Activated T-helper 2 cell treated with anti-CD3 and anti-CD28 coated beads, Interferon-gamma antibody, Interleukin-2, Interleukin-4, amounts not matched to agents 10 μg/mL and 5 μg/mL and 100 μg/mL, durations not matched to agents 14 hours and 24 hours and 36 hours (primary cell): ENCODE data around the gene SH3BP5. TPM values are rescaled to one million over a fixed set of nuclear protein-coding genes. Genes with fewer than 3 reads are reported as not detected.

Experiments
- DNase-seq: peaks from one replicate; pipeline ENCODE4 v3.0.0; 2021; ENCODE audit warnings: low spot score
- H3K27ac Mint-ChIP-seq: one replicate; pipeline ENCODE4 v1.8.0; 2021; ENCODE audit warnings: mixed read lengths
- H3K27me3 Mint-ChIP-seq: one replicate; pipeline ENCODE4 v1.8.0; 2021; ENCODE audit warnings: low read depth, mixed read lengths
- H3K36me3 Mint-ChIP-seq: one replicate; pipeline ENCODE4 v1.8.0; 2021; ENCODE audit warnings: low read depth, mixed read lengths
- H3K4me1 Mint-ChIP-seq: one replicate; pipeline ENCODE4 v1.8.0; 2021; ENCODE audit warnings: low read depth, mixed read lengths
- H3K4me3 Mint-ChIP-seq: one replicate; pipeline ENCODE4 v1.8.0; 2021; ENCODE audit warnings: low read depth, mild to moderate bottlenecking, moderate library complexity, mixed read lengths
- H3K9me3 Mint-ChIP-seq: one replicate; pipeline ENCODE4 v1.8.0; 2021; ENCODE audit warnings: mixed read lengths
- intact Hi-C: fragments of 100-400 bp; cut with micrococcal nuclease; formaldehyde crosslinking; loops from one replicate; pipeline ENCODE4 v1.15.1; 2023
- total RNA-seq: library from RNA; stranded (reverse); gene quantifications from 2 replicates; pipeline ENCODE4 v1.2.3, GENCODE V29; 2022

SH3BP5 gene
- total RNA-seq, 1 donor from 2014 or later = 15.0 TPM

GRCh38 chr3:15299036-15299435 is 33.4 kb downstream of the SH3BP5 start:
- H3K27ac Mint-ChIP-seq = no peak overlapping the region
- intact Hi-C loops = no loop called here
- H3K36me3 Mint-ChIP-seq = peaks cover 51% of the 10 kb centered on the region
- H3K4me1 Mint-ChIP-seq = peaks cover 39% of the 10 kb centered on the region
- H3K9me3 Mint-ChIP-seq = no peaks in the 10 kb centered on the region
- DNase-seq = no peak
- no peak overlapping the region for H3K4me3 Mint-ChIP-seq
- H3K27me3 Mint-ChIP-seq = no peaks in the 10 kb centered on the region

- intact Hi-C loops = no loop called here
- Mint-ChIP-seq H3K27me3 (no peaks in the 10 kb centered on the region), H3K27ac (peak overlapping the region; percentile 6), H3K9me3 (no peaks in the 10 kb centered on the region), H3K4me1 (peaks cover 39% of the 10 kb centered on the region), H3K4me3 (no peak overlapping the region), H3K36me3 (peaks cover 46% of the 10 kb centered on the region)
- DNase-seq = no peak
These were observed 33.9 kb downstream of the SH3BP5 start for GRCh38 chr3:15298504-15298903.

DNA sequence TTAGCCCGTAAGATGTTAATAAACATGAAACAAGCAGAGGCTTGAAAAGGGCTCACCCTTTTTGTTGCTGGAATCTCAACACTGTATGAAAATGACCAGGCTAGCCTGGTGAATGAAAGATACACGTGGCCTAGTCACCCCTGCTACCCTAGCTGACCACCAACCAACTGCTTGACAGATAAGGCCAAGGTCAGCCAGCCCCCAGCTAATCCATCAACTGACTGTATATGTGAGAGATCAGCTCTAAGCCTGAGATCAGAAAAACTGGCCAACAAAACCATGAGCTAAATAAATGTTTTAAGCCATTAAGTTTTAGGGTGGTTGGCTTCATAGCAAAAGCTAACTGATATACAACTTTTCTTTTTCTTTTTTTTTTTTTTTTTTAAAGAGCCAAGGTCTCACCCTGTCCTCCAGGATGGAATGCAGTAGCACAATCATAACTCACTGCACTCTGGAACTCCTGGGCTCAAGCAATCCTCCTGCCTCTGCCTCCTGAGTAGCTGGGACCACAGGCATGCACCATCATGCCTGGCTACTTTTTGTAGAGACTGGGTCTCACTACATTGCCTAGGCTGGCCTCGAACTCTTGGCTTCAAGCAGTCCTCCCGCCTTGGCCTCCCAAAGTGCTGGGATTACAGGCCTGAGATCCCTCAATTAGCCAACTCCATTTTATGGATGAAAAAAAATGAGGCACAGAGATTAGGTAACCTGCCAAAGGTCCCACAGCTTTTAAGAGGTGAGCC is 34.6 kb downstream of the SH3BP5 start:
- Mint-ChIP-seq H3K36me3 (peaks cover 39% of the 10 kb centered on the region), H3K4me1 (peaks cover 40% of the 10 kb centered on the region), H3K9me3 (no peaks in the 10 kb centered on the region), H3K27ac (no peak overlapping the region), H3K4me3 (no peak overlapping the region), H3K27me3 (no peaks in the 10 kb centered on the region)
- intact Hi-C loops = no loop called here
- no peak for DNase-seq

DNA sequence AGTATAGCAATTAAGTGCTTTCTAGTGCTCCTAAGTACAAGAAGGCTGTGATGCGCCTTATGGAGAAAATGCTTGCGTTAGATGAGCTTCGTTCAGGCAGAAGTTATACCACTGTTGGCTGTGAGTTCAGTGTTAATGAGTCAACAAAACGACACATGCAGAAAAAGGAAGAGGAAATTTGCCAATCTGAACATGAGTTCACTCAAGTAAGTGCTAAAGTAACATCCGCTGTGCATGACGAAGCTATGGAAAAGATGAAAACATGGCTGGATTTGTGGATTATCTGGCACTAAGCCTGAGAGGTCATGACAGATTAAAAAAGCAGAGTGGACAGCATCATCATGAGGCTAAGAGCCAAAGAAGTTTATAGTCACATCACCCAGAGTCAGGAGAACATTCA is 36.9 kb downstream of the SH3BP5 start:
- Mint-ChIP-seq H3K4me3 (no peak overlapping the region), H3K4me1 (peaks cover 48% of the 10 kb centered on the region), H3K27me3 (no peaks in the 10 kb centered on the region), H3K36me3 (peaks cover 18% of the 10 kb centered on the region), H3K27ac (no peak overlapping the region), H3K9me3 (no peaks in the 10 kb centered on the region)
- intact Hi-C loops = no loop called here
- DNase-seq = no peak

GRCh38 chr3:15294929-15295328 is 37.5 kb downstream of the SH3BP5 start:
- no peak overlapping the region for H3K4me3 Mint-ChIP-seq
- no peaks in the 10 kb centered on the region for H3K9me3 Mint-ChIP-seq
- intact Hi-C loops = loop anchor here (5.0 kb wide), 1 partner anchor 37 kb away; the partner anchor contains the start of gene SH3BP5
- no peaks in the 10 kb centered on the region for H3K27me3 Mint-ChIP-seq
- DNase-seq = no peak
- no peak overlapping the region for H3K27ac Mint-ChIP-seq
- H3K36me3 Mint-ChIP-seq = peaks cover 13% of the 10 kb centered on the region
- H3K4me1 Mint-ChIP-seq = peaks cover 45% of the 10 kb centered on the region

DNA sequence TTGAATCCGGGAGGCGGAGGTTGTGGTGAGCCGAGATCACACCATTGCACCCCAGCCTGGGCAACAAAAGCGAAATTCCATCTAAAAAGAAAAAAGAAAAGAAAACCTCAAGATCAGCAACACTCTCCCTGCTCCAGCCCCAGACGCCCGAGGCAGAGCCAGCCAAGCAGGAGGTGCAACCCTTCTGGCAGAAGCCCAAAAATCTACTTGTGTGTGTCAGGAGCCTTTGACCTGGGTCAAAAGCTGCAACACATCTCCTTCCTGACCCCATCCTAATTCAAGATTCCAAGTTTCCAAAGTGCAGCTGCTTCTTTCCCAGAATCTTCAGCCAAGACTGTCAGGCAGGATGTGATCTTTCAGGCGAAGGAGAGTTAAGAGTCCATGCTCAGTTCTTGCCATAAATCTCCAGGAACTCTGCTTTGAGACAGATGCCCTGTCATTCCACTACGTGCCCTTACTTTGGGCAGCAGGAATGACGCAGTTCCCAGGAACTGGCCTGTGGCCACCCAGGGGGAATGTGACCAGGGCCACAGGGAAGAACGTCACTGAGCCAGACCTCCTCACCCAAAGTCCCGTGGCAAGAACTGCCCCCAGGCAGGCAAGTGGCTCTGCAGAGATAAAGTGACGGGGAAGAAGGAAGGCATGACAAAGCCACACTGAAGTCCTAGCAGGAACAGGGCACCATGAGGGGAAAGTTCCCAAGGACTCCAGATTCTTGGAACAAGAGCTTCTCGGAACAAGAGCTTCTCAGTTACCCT is 39.4 kb downstream of the SH3BP5 start:
- peaks cover 52% of the 10 kb centered on the region for H3K4me1 Mint-ChIP-seq
- intact Hi-C loops = loop anchor here (1.0 to 5.0 kb wide), 4 partner anchors 17 to 68 kb away; partner anchors contain the start of gene SH3BP5
- no peaks in the 10 kb centered on the region for H3K27me3 Mint-ChIP-seq
- no peak for DNase-seq
- no peak overlapping the region for H3K27ac Mint-ChIP-seq
- no peaks in the 10 kb centered on the region for H3K9me3 Mint-ChIP-seq
- H3K4me3 Mint-ChIP-seq = no peak overlapping the region
- H3K36me3 Mint-ChIP-seq = peaks cover 22% of the 10 kb centered on the region

GRCh38 chr3:15291589-15292541 is 40.5 kb downstream of the SH3BP5 start:
- no peaks in the 10 kb centered on the region for H3K27me3 Mint-ChIP-seq
- intact Hi-C loops = loop anchor here (1.0 to 5.0 kb wide), 4 partner anchors 18 to 69 kb away; partner anchors contain the start of gene SH3BP5
- H3K9me3 Mint-ChIP-seq = no peaks in the 10 kb centered on the region
- peaks cover 18% of the 10 kb centered on the region for H3K36me3 Mint-ChIP-seq
- H3K4me3 Mint-ChIP-seq = peak overlapping the region; percentile 31
- H3K27ac Mint-ChIP-seq = peak overlapping the region; percentile 74
- H3K4me1 Mint-ChIP-seq = peaks cover 50% of the 10 kb centered on the region
- DNase-seq = peak; percentile 69

- peaks cover 47% of the 10 kb centered on the region for H3K4me1 Mint-ChIP-seq
- H3K27ac Mint-ChIP-seq = peak overlapping the region; percentile 20
- DNase-seq = no peak
- peaks cover 18% of the 10 kb centered on the region for H3K36me3 Mint-ChIP-seq
- H3K9me3 Mint-ChIP-seq = no peaks in the 10 kb centered on the region
- H3K27me3 Mint-ChIP-seq = no peaks in the 10 kb centered on the region
- intact Hi-C loops = loop anchor here (5.0 kb wide), 1 partner anchor 42 kb away; the partner anchor contains the start of gene SH3BP5
- no peak overlapping the region for H3K4me3 Mint-ChIP-seq
These were observed 41.6 kb downstream of the SH3BP5 start for GRCh38 chr3:15290736-15291135.

GRCh38 chr3:15289661-15290060 is 42.7 kb downstream of the SH3BP5 start:
- Mint-ChIP-seq H3K4me1 (peaks cover 43% of the 10 kb centered on the region), H3K27ac (no peak overlapping the region), H3K4me3 (no peak overlapping the region), H3K27me3 (no peaks in the 10 kb centered on the region), H3K9me3 (no peaks in the 10 kb centered on the region), H3K36me3 (peaks cover 14% of the 10 kb centered on the region)
- no peak for DNase-seq
- intact Hi-C loops = loop anchor here (5.0 kb wide), 1 partner anchor 43 kb away; the partner anchor contains the start of gene SH3BP5

GRCh38 chr3:15288331-15289035 is 43.9 kb downstream of the SH3BP5 start:
- no peak overlapping the region for H3K27ac Mint-ChIP-seq

DNA sequence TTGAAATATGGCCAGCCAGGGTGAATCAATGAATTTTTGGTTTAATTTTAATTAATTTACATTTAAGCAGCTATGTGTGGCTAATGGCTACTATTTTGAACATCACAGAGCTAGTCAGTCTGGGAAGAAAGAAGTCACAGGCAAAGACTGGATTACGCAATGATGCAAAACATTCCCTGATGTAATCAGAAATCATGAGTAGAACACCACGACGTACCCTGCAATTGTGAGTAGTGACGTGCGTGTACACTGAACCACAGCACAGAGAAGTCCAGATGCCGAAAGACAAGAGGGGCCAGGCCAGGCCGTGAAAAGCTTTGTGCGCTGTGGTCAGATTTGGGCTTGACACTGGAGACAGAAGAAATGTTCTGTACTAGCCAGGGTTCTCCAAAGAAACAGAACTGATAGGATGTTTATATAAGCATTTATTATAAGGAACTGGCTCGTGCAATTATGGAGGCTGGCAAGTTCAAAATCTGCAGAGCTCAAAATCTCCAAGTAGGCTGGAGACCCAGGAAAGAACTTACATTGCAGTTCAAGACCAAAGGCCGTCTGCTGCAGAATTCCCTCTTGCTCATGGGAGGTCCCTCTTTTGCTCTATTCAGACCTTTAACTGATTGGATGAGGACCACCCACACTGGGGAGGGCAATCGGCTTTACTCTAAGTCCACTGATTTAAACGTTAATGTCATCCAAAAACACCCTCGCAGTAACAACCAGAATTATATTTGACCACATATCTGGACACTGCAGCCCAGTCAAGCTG is 44.6 kb downstream of the SH3BP5 start:
- DNase-seq = no peak
- Mint-ChIP-seq H3K4me3 (no peak overlapping the region), H3K36me3 (peaks cover 14% of the 10 kb centered on the region), H3K4me1 (peaks cover 38% of the 10 kb centered on the region), H3K27me3 (no peaks in the 10 kb centered on the region), H3K9me3 (no peaks in the 10 kb centered on the region), H3K27ac (no peak overlapping the region)
- intact Hi-C loops = no loop called here

More at GRCh38 chr3:15288331-15289035, 43.9 kb downstream of the SH3BP5 start:
- no peaks in the 10 kb centered on the region for H3K27me3 Mint-ChIP-seq
- no peak overlapping the region for H3K4me3 Mint-ChIP-seq
- H3K9me3 Mint-ChIP-seq = no peaks in the 10 kb centered on the region
- peaks cover 14% of the 10 kb centered on the region for H3K36me3 Mint-ChIP-seq
- peaks cover 43% of the 10 kb centered on the region for H3K4me1 Mint-ChIP-seq
- DNase-seq = no peak
- intact Hi-C loops = no loop called here
